H1 (cell line): Measurements from ENCODE around the gene BRD8. TPM values are rescaled to one million over a fixed set of nuclear protein-coding genes. Genes with fewer than 3 reads are reported as not detected.

Source experiments
- CTCF ChIA-PET: fragments of 300-600 bp; sonication (Branson Sonifier 250); formaldehyde crosslinking; loops from one replicate; lab custom pipeline; 2021; ENCODE audit not compliant: partially characterized antibody; lab: Charles Lee
- POLR2A ChIA-PET: fragments of 300-600 bp; sonication (Branson Sonifier 250); formaldehyde crosslinking; loops from one replicate; lab custom pipeline; 2021; ENCODE audit warnings: inconsistent platforms; ENCODE audit not compliant: partially characterized antibody; lab: Charles Lee
- DNase-seq, 2 experiments: peaks; one replicate each; pipeline versions ENCODE4 v3.0.0 to v3.0.0-alpha.2; 2010 to 2022; ENCODE audit warnings: low spot score in 2 of 2, low read depth in 1 of 2, mixed read lengths in 1 of 2
- FAIRE-seq: peaks from 2 replicates; lab custom pipeline; 2011; peaks lifted over from hg19 to GRCh38; lab: Jason Lieb, UNC
- H2AFZ ChIP-seq: 2 replicates; pipeline ENCODE4 v1.8.1; 2012; ENCODE audit warnings: low read length, inconsistent platforms
- H2AK5ac ChIP-seq: 2 replicates; pipeline ENCODE4 v1.6.1; 2013; ENCODE audit warnings: low read depth, low read length
- H2BK120ac ChIP-seq: replicated peaks from 2 replicates; pipeline ENCODE3; 2013; ENCODE audit warnings: low read depth, low read length, inconsistent platforms
- H2BK12ac ChIP-seq: 2 replicates; pipeline ENCODE4 v1.6.1; 2013; ENCODE audit warnings: low read depth, low read length
- H2BK15ac ChIP-seq: 2 replicates; pipeline ENCODE4 v1.6.1; 2013; ENCODE audit warnings: low read length
- H2BK20ac ChIP-seq: 2 replicates; pipeline ENCODE4 v1.6.1; 2013; ENCODE audit warnings: low read length
- H2BK5ac ChIP-seq: 2 replicates; pipeline ENCODE4 v1.6.1; 2013; ENCODE audit warnings: low read depth, low read length
- H3K14ac ChIP-seq: 2 replicates; pipeline ENCODE4 v1.6.1; 2013; ENCODE audit warnings: inconsistent platforms; ENCODE audit not compliant: insufficient read length
- H3K18ac ChIP-seq: 2 replicates; pipeline ENCODE4 v1.6.1; 2013; ENCODE audit warnings: low read length; ENCODE audit errors: extremely low read depth
- H3K23ac ChIP-seq: 2 replicates; pipeline ENCODE4 v1.6.1; 2013; ENCODE audit warnings: inconsistent platforms; ENCODE audit not compliant: insufficient read length
- H3K23me2 ChIP-seq: 2 replicates; pipeline ENCODE4 v1.6.1; 2013; ENCODE audit warnings: low read depth, low read length
- H3K27ac ChIP-seq: 2 replicates; pipeline ENCODE4 v1.6.1; 2011; ENCODE audit warnings: low read depth, low read length, inconsistent platforms
- H3K27me3 ChIP-seq, 4 experiments: replicated peaks in 1 of 4; 1 replicate in 1 of 4; 2 replicates in 3 of 4; pipeline versions ENCODE4 v1.6.1 to v1.8.1; 2011 to 2013; ENCODE audit warnings: low read length in 3 of 4, mild to moderate bottlenecking in 3 of 4, inconsistent platforms in 2 of 4, mixed read lengths in 2 of 4, moderate library complexity in 1 of 4; ENCODE audit not compliant: control insufficient read depth in 3 of 4, insufficient read depth in 3 of 4; ENCODE audit errors: extremely low read depth in 1 of 4
- H3K36me3 ChIP-seq, 4 experiments: 2 replicates each; pipeline versions ENCODE4 v1.6.1 to v1.8.1; 2011 to 2013; ENCODE audit warnings: mild to moderate bottlenecking in 4 of 4, low read length in 3 of 4, moderate library complexity in 2 of 4, control low read depth in 1 of 4, inconsistent platforms in 1 of 4; ENCODE audit not compliant: insufficient read depth in 4 of 4, control insufficient read depth in 2 of 4
- H3K4ac ChIP-seq: replicated peaks from 2 replicates; pipeline ENCODE3; 2013; ENCODE audit warnings: low read length, low read depth, mixed read lengths, inconsistent platforms; ENCODE audit not compliant: insufficient read length
- H3K4me1 ChIP-seq, 4 experiments: replicated peaks in 1 of 4; 1 replicate in 1 of 4; 2 replicates in 3 of 4; pipeline versions ENCODE4 v1.6.1 to v1.8.1; 2011 to 2013; ENCODE audit warnings: low read length in 3 of 4, inconsistent platforms in 2 of 4, mixed read lengths in 1 of 4; ENCODE audit not compliant: insufficient read depth in 4 of 4, control insufficient read depth in 3 of 4
- H3K4me2 ChIP-seq, 2 experiments: 2 replicates each; pipeline versions ENCODE4 v1.6.1 to v1.8.1; 2011 to 2013; ENCODE audit warnings: low read depth in 2 of 2, low read length in 2 of 2, control low read depth in 1 of 2, inconsistent platforms in 1 of 2, mild to moderate bottlenecking in 1 of 2; ENCODE audit not compliant: insufficient read depth in 1 of 2
- H3K4me3 ChIP-seq, 4 experiments: fragments of 200-600, 300-600 bp in 1 of 4; sonication (generic), shearing (Covaris generic), sonication (Bioruptor Twin) in 1 of 4; 2 replicates each; pipeline versions ENCODE4 v1.5.1 to v1.8.1; 2011 to 2016; ENCODE audit warnings: low read length in 4 of 4, low read depth in 3 of 4, control low read depth in 2 of 4, inconsistent platforms in 2 of 4, mild to moderate bottlenecking in 2 of 4, mixed read lengths in 1 of 4, moderate library complexity in 1 of 4; ENCODE audit not compliant: insufficient read depth in 2 of 4; ENCODE audit errors: extremely low read depth in 1 of 4
- H3K56ac ChIP-seq: replicated peaks from 2 replicates; pipeline ENCODE3; 2013; ENCODE audit warnings: low read depth, mild to moderate bottlenecking, mixed read lengths, low read length, inconsistent platforms; ENCODE audit not compliant: insufficient read length
- H3K79me1 ChIP-seq: 2 replicates; pipeline ENCODE4 v1.6.1; 2013; ENCODE audit warnings: low read depth, low read length, control low read depth
- H3K79me2 ChIP-seq, 2 experiments: 2 replicates each; pipeline versions ENCODE4 v1.6.1 to v1.8.1; 2012 to 2013; ENCODE audit warnings: low read length in 2 of 2, mild to moderate bottlenecking in 2 of 2, inconsistent platforms in 1 of 2; ENCODE audit not compliant: insufficient read depth in 2 of 2, control insufficient read depth in 1 of 2
- H3K9ac ChIP-seq, 4 experiments: replicated peaks in 1 of 4; 1 replicate in 1 of 4; 2 replicates in 3 of 4; pipeline versions ENCODE4 v1.6.1 to v1.8.1; 2011 to 2013; ENCODE audit warnings: low read depth in 3 of 4, low read length in 3 of 4, control low read depth in 2 of 4, mild to moderate bottlenecking in 2 of 4, moderate library complexity in 2 of 4, inconsistent platforms in 1 of 4; ENCODE audit errors: extremely low read depth in 1 of 4
- H3K9me3 ChIP-seq, 2 experiments: 2 replicates each; pipeline versions ENCODE4 v1.6.1 to v1.8.1; 2012 to 2013; ENCODE audit warnings: mild to moderate bottlenecking in 2 of 2, moderate library complexity in 2 of 2, control low read depth in 1 of 2, inconsistent platforms in 1 of 2, low read depth in 1 of 2, low read length in 1 of 2, mixed read lengths in 1 of 2; ENCODE audit not compliant: insufficient read depth in 2 of 2
- H4K20me1 ChIP-seq, 2 experiments: replicated peaks in 1 of 2; 2 replicates each; pipeline versions ENCODE3 to v1.8.1; 2011 to 2013; ENCODE audit warnings: inconsistent platforms in 2 of 2, low read length in 2 of 2, mild to moderate bottlenecking in 1 of 2; ENCODE audit not compliant: insufficient read depth in 2 of 2, control insufficient read depth in 1 of 2
- H4K5ac ChIP-seq: 2 replicates; pipeline ENCODE4 v1.6.1; 2013; ENCODE audit warnings: low read length, low read depth, mixed read lengths, inconsistent platforms; ENCODE audit not compliant: insufficient read length
- H4K8ac ChIP-seq: 2 replicates; pipeline ENCODE4 v1.8.0; 2013; ENCODE audit warnings: mild to moderate bottlenecking, moderate library complexity, low read length, inconsistent platforms; ENCODE audit not compliant: insufficient read depth; ENCODE audit errors: extremely low read depth
- H4K91ac ChIP-seq: replicated peaks from 2 replicates; pipeline ENCODE3; 2013; ENCODE audit warnings: low read length, mixed read lengths, inconsistent platforms; ENCODE audit not compliant: insufficient read length
- ASH2L ChIP-seq: fragments of 200-600, 300-600 bp; sonication (generic); IDR thresholded peaks from one replicate; pipeline ENCODE4 v1.7.1; 2017; ENCODE audit warnings: low read length
- CTBP2 ChIP-seq: IDR thresholded peaks from 2 replicates; pipeline ENCODE4 v1.7.0; 2011; ENCODE audit warnings: borderline replicate concordance, mild to moderate bottlenecking, moderate library complexity, mixed read lengths, low read length; ENCODE audit not compliant: insufficient read depth, insufficient read length
- GABPA ChIP-seq: IDR thresholded peaks from 2 replicates; pipeline ENCODE4 v1.6.1; 2011; ENCODE audit warnings: mild to moderate bottlenecking, low read length, moderate library complexity, borderline replicate concordance; ENCODE audit not compliant: insufficient read depth
- KDM1A ChIP-seq: fragments of 200-600, 300-600 bp; sonication (generic); IDR thresholded peaks from 2 replicates; pipeline ENCODE4 v1.7.1; 2016; ENCODE audit warnings: mild to moderate bottlenecking, low read length, borderline replicate concordance
- NANOG ChIP-seq: IDR thresholded peaks from 2 replicates; pipeline ENCODE4 v1.6.1; 2011; ENCODE audit warnings: low read length, low read depth, mild to moderate bottlenecking, inconsistent platforms; ENCODE audit not compliant: insufficient read depth, poor library complexity, severe bottlenecking
- SIN3A ChIP-seq, 2 experiments: IDR thresholded peaks in 1 of 2; conservative IDR thresholded peaks in 1 of 2; 2 replicates each; pipeline ENCODE4 v1.6.1; 2011 to 2012; ENCODE audit warnings: low read length in 2 of 2, improper control_type of control experiment in 1 of 2, low read depth in 1 of 2, mild to moderate bottlenecking in 1 of 2
- SIRT6 ChIP-seq: IDR thresholded peaks from one replicate; pipeline ENCODE4 v1.7.1; 2012; ENCODE audit warnings: low read length, inconsistent platforms
- SP1 ChIP-seq: IDR thresholded peaks from 2 replicates; pipeline ENCODE4 v1.6.1; 2011; ENCODE audit warnings: low read depth, low read length
- SP4 ChIP-seq: IDR thresholded peaks from 2 replicates; pipeline ENCODE4 v1.6.1; 2012; ENCODE audit warnings: low read length, inconsistent platforms
- SRF ChIP-seq: IDR thresholded peaks from 2 replicates; pipeline ENCODE4 v1.6.1; 2011; ENCODE audit warnings: mild to moderate bottlenecking, low read depth, low read length, moderate library complexity
- USF2 ChIP-seq: IDR thresholded peaks from 2 replicates; pipeline ENCODE4 v1.6.1; 2011; ENCODE audit warnings: low read length, improper control_type of control experiment
- WGBS, 2 experiments: shearing (Covaris generic) in 1 of 2; methylation state at CpG; one replicate each; pipeline versions ENCODE4 v1.1.6 to v1.1.7; 2013 to 2015; ENCODE audit warnings: low lambda C conversion rate in 2 of 2, mixed read lengths in 2 of 2, inconsistent platforms in 1 of 2, low coverage in 1 of 2, missing lambda C conversion rate in 1 of 2; ENCODE audit not compliant: insufficient replicate concordance in 2 of 2, insufficient coverage in 1 of 2, insufficient read length in 1 of 2; ENCODE audit errors: extremely low coverage in 1 of 2, missing lambda C conversion rate in 1 of 2; 5-methylcytosine and 5-hydroxymethylcytosine counted together
- polyA plus RNA-seq, 7 experiments: library from polyadenylated mRNA; depleted of rRNA in 3 of 7; stranded (reverse) in 5 of 7; unstranded in 2 of 7; fragments of >200 nt in 5 of 7; fragments of 200-250 nt in 2 of 7; gene quantifications; 1 replicate in 5 of 7; 2 replicates in 1 of 7; 4 replicates in 1 of 7; pipeline versions ENCODE4 v1.2.1 to v1.2.3, GENCODE V29; 2011 to 2013; ENCODE audit warnings: missing spikeins in 2 of 7, mixed read lengths in 2 of 7
- total RNA-seq: library from RNA; stranded (reverse); fragmentation: NEBNext Ultra II Directional; extraction: Animal tissue kit (Norgen Biotek cat#: 25700); gene quantifications from 2 replicates; pipeline ENCODE4 v1.2.1, GENCODE V29; 2021

The BRD8 gene
- total and polyA plus RNA-seq, 2 of the 8 experiments (the other 6 are each of a cell fraction or from before 2014, with no cell fraction given), result 37.8 to 75.8 TPM

GRCh38 chr5:138180841-138181240, 2.4 kb upstream of the BRD8 start:
- POLR2A ChIA-PET, result interaction anchor here (1.3 to 4.0 kb wide), 2 partner anchors 22 to 32 kb away, joined by 4 to 24 read pairs; partner anchors contain the start of gene CDC23
- peaks cover 35 to 58% (median 48%) of the 10 kb centered on the region in 4 experiments for H3K36me3 ChIP-seq

More at GRCh38 chr5:138180841-138181240, 2.4 kb upstream of the BRD8 start:
- no peak for TF ChIP-seq SP1
- no peak for TF ChIP-seq USF2
- no peak for TF ChIP-seq NANOG
- no peak for TF ChIP-seq SIRT6
- no peak for TF ChIP-seq CTBP2
- no peak for TF ChIP-seq SP4
- TF ChIP-seq SRF, result no peak
- no peak for TF ChIP-seq GABPA
- no peak for TF ChIP-seq SIN3A (conservative IDR thresholded peaks at IDR 0.05 in 1 of 2, IDR thresholded peaks at IDR 0.05 in 1 of 2; ENCODE audit: low read depth in 1 of 2, low read length in 2 of 2)
- TF ChIP-seq ASH2L, result no peak
- TF ChIP-seq KDM1A, result no peak
- Histone ChIP-seq H3K4me1 (no peaks in the 10 kb centered on the region; a peak in 2 of 7 replicates), H3K9me3 (no peaks in the 10 kb centered on the region), H3K56ac (no peak overlapping the region), H2BK12ac (no peak overlapping the region), H4K20me1 (peaks cover 2% of the 10 kb centered on the region in 2 experiments), H3K14ac (no peak overlapping the region), H3K18ac (no peak overlapping the region), H4K5ac (no peak overlapping the region), H2BK5ac (no peak overlapping the region), H3K79me1 (peaks cover 2% of the 10 kb centered on the region; the same call in 1 of the 2 replicates), H3K9ac (no peak overlapping the region), H3K23me2 (peaks cover 8% of the 10 kb centered on the region), H2BK20ac (no peak overlapping the region), H2AK5ac (no peak overlapping the region), H2AFZ (no peak overlapping the region), H3K23ac (no peak overlapping the region), H4K8ac (no peak overlapping the region), H3K4me3 (no peak overlapping the region), H3K27ac (no peak overlapping the region), H2BK15ac (no peak overlapping the region), H3K27me3 (no peaks in the 10 kb centered on the region), H3K4me2 (no peak overlapping the region), H4K91ac (no peak overlapping the region), H3K4ac (no peak overlapping the region), H3K79me2 (peaks cover 0 to 37% of the 10 kb centered on the region in 2 experiments; a peak in 2 of 4 replicates), H2BK120ac (no peak overlapping the region)
- 82% methylated on average over 5 of the region's 5 CpGs; no CpG with 5 or more reads in 1 of the 2 experiments for WGBS, 2 experiments
- no peak for DNase-seq
- FAIRE-seq, result no peak
- CTCF ChIA-PET, result interaction anchor here (0.8 to 2.2 kb wide), 8 partner anchors 7 to 323 kb away, joined by 3 to 7 read pairs (median 4); no protein-coding TSS in a partner anchor
